GM18517 (cell line): ENCODE results near the gene SLC8A2.

Experiments used
- ATAC-seq: cut with Tn5 transposase; IDR thresholded peaks from one replicate; pipeline ENCODE4 v1.9.1; 2021; ENCODE audit warnings: mild to moderate bottlenecking, moderate library complexity; ENCODE audit not compliant: unreplicated experiment

SLC8A2 gene

GRCh38 chr19:47432091-47432490 is 39.6 kb downstream of the SLC8A2 start:
- ATAC-seq, result no peak

GRCh38 chr19:47430041-47430802 is 41.5 kb downstream of the SLC8A2 start:
- ATAC-seq, result no peak

GRCh38 chr19:47429140-47429793 is 42.4 kb downstream of the SLC8A2 start:
- no peak for ATAC-seq

GRCh38 chr19:47428177-47428894 is 43.4 kb downstream of the SLC8A2 start:
- no peak for ATAC-seq

- ATAC-seq, result no peak
Observed at GRCh38 chr19:47427241-47428176, 44.2 kb downstream of the SLC8A2 start.

GRCh38 chr19:47423203-47423882 is 48.4 kb downstream of the SLC8A2 start:
- ATAC-seq, result no peak

GRCh38 chr19:47422417-47423163 is 49.1 kb downstream of the SLC8A2 start:
- ATAC-seq, result no peak

GRCh38 chr19:47421844-47422395 is 49.8 kb downstream of the SLC8A2 start:
- ATAC-seq, result no peak

- no peak for ATAC-seq
Observed at GRCh38 chr19:47421244-47421786, 50.4 kb downstream of the SLC8A2 start.

- no peak for ATAC-seq
Observed at GRCh38 chr19:47419789-47420188, 51.9 kb downstream of the SLC8A2 start.

GRCh38 chr19:47419030-47419783 is 52.5 kb downstream of the SLC8A2 start, which contains the start of gene MEIS3:
MEIS3 (minus strand) TSS chr19:47419527; CDS start chr19:47419081, 446 bp downstream.
- no peak for ATAC-seq

GRCh38 chr19:47418692-47419029 is 53.0 kb downstream of the SLC8A2 start:
- ATAC-seq, result no peak

GRCh38 chr19:47417746-47418691 is 53.7 kb downstream of the SLC8A2 start:
- no peak for ATAC-seq

- no peak for ATAC-seq
Observed at GRCh38 chr19:47417107-47417745, 54.5 kb downstream of the SLC8A2 start.

GRCh38 chr19:47416643-47416985 is 55.1 kb downstream of the SLC8A2 start:
- ATAC-seq, result no peak

GRCh38 chr19:47415953-47416642 is 55.6 kb downstream of the SLC8A2 start:
- ATAC-seq, result no peak
